ENCODE results near the gene ACSS3. TPM values are rescaled to one million over a fixed set of nuclear protein-coding genes. Genes with fewer than 3 reads are reported as not detected.

Gene ACSS3
- total and polyA plus RNA-seq, 2 of the 8 experiments (the other 6 are each of a cell fraction or from before 2014, with no cell fraction given) = 14.4 to 24.0 TPM

- Histone ChIP-seq H3K56ac (replicated peaks; ENCODE audit: insufficient read length, low read depth, low read length) (no peak overlapping the region), H2BK20ac (ENCODE audit: low read length) (no peak overlapping the region), H3K4me2 (ENCODE audit: insufficient read depth in 1 of 2, low read depth in 2 of 2, low read length in 2 of 2) (peak overlapping the region; percentile 90 to 93), H3K27me3 (replicated peaks in 1 of 4; ENCODE audit: control insufficient read depth in 3 of 4, extremely low read depth in 1 of 4, insufficient read depth in 3 of 4, low read length in 3 of 4) (no peaks in the 10 kb centered on the region), H4K5ac (ENCODE audit: insufficient read length, low read depth, low read length) (no peak overlapping the region), H3K18ac (ENCODE audit: extremely low read depth, low read length) (no peak overlapping the region; the same call in 1 of the 2 replicates), H3K14ac (ENCODE audit: insufficient read length) (no peak overlapping the region), H3K4me1 (replicated peaks in 1 of 4; ENCODE audit: control insufficient read depth in 3 of 4, insufficient read depth in 4 of 4, low read length in 3 of 4) (peaks cover 0 to 12% (median 6%) of the 10 kb centered on the region in 4 experiments; a peak in 6 of 7 replicates), H3K23me2 (ENCODE audit: low read depth, low read length) (peaks cover 3% of the 10 kb centered on the region), H4K8ac (ENCODE audit: extremely low read depth, insufficient read depth, low read length) (no peak overlapping the region), H3K4me3 (ENCODE audit: extremely low read depth in 1 of 4, insufficient read depth in 2 of 4, low read depth in 3 of 4, low read length in 4 of 4) (peak overlapping the region; percentile 53 to 94 (median 82)), H2AK5ac (ENCODE audit: low read depth, low read length) (no peak overlapping the region), H2BK5ac (ENCODE audit: low read depth, low read length) (0 out of 2 replicates have a peak overlapping the region, but pooled peaks have one; percentile 29), H4K91ac (replicated peaks; ENCODE audit: insufficient read length, low read length) (no peak overlapping the region), H3K27ac (ENCODE audit: low read depth, low read length) (no peak overlapping the region), H3K9ac (replicated peaks in 1 of 4; ENCODE audit: extremely low read depth in 1 of 4, low read depth in 3 of 4, low read length in 3 of 4) (peak overlapping the region in 2 of 4 experiments; percentile 8 to 19; a peak in 4 of 7 replicates), H3K23ac (ENCODE audit: insufficient read length) (no peak overlapping the region), H3K36me3 (ENCODE audit: control insufficient read depth in 2 of 4, insufficient read depth in 4 of 4, low read length in 3 of 4) (no peaks in the 10 kb centered on the region), H3K4ac (replicated peaks; ENCODE audit: insufficient read length, low read depth, low read length) (no peak overlapping the region), H2BK12ac (ENCODE audit: low read depth, low read length) (no peak overlapping the region; the same call in 1 of the 2 replicates), H3K9me3 (ENCODE audit: insufficient read depth in 2 of 2, low read depth in 1 of 2, low read length in 1 of 2) (no peaks in the 10 kb centered on the region), H3K79me2 (ENCODE audit: control insufficient read depth in 1 of 2, insufficient read depth in 2 of 2, low read length in 2 of 2) (peaks cover 3 to 40% of the 10 kb centered on the region in 2 experiments; a peak in 3 of 4 replicates), H2AFZ (ENCODE audit: low read length) (0 out of 2 replicates have a peak overlapping the region, but pooled peaks have one; percentile 15), H3K79me1 (ENCODE audit: low read depth, low read length) (peaks cover 2% of the 10 kb centered on the region), H2BK15ac (ENCODE audit: low read length) (no peak overlapping the region), H4K20me1 (replicated peaks in 1 of 2; ENCODE audit: control insufficient read depth in 1 of 2, insufficient read depth in 2 of 2, low read length in 2 of 2) (no peaks in the 10 kb centered on the region), H2BK120ac (replicated peaks; ENCODE audit: low read depth, low read length) (no peak overlapping the region)
- DNase-seq (ENCODE audit: low read depth in 1 of 2, low spot score in 2 of 2) (no peak), FAIRE-seq (peak; percentile 7)
- WGBS, 2 experiments (ENCODE audit: extremely low coverage in 1 of 2, insufficient coverage in 1 of 2, insufficient read length in 1 of 2, insufficient replicate concordance in 2 of 2, low coverage in 1 of 2, low lambda C conversion rate in 2 of 2, missing lambda C conversion rate in 1 of 2) = 26% methylated on average over 10 of the region's 10 CpGs; no CpG with 5 or more reads in 1 of the 2 experiments
- ChIA-PET POLR2A (ENCODE audit: partially characterized antibody) (no interaction called here), CTCF (ENCODE audit: partially characterized antibody) (interaction anchor here (0.8 kb wide), 1 partner anchor 49 kb away, joined by 3 read pairs; no protein-coding TSS in a partner anchor)
- TF ChIP-seq TAF7 (optimal IDR thresholded peaks at IDR 0.05; ENCODE audit: borderline replicate concordance, low read depth, low read length) (no peak), BCL11A (IDR thresholded peaks at IDR 0.05; ENCODE audit: low read depth in 2 of 2, low read length in 2 of 2) (no peak), NANOG (IDR thresholded peaks at IDR 0.05; ENCODE audit: insufficient read depth, low read depth, low read length, poor library complexity, severe bottlenecking) (no peak), SIN3A (conservative IDR thresholded peaks at IDR 0.05 in 1 of 2, IDR thresholded peaks at IDR 0.05 in 1 of 2; ENCODE audit: low read depth in 1 of 2, low read length in 2 of 2) (no peak), KDM1A (IDR thresholded peaks at IDR 0.05; ENCODE audit: borderline replicate concordance, low read length) (no peak), SIX5 (IDR thresholded peaks at IDR 0.05; ENCODE audit: low read depth, low read length) (no peak), BRCA1 (IDR thresholded peaks at IDR 0.05; ENCODE audit: low read depth, low read length) (no peak), RBBP5 (IDR thresholded peaks at IDR 0.05; ENCODE audit: borderline replicate concordance, low read depth, low read length) (no peak), USF2 (IDR thresholded peaks at IDR 0.05; ENCODE audit: low read length) (no peak), CBX8 (IDR thresholded peaks at IDR 0.05; ENCODE audit: borderline replicate concordance, low read depth, low read length) (no peak), CHD2 (IDR thresholded peaks at IDR 0.05; ENCODE audit: low read length) (no peak)
Observed at GRCh38 chr12:81078469-81079196, 754 bp downstream of the ACSS3 start.

Data from H1 (cell line).